HG02610 (cell line): ENCODE results near the gene ADGRD1.
"Not testable (repeated sequence)": the region's sequence is repeated elsewhere in the genome, so short reads cannot be mapped to it uniquely, and the experiment has no call there.

Experiments used
- ATAC-seq: cut with Tn5 transposase; IDR thresholded peaks from one replicate; pipeline ENCODE4 v1.9.1; 2021; ENCODE audit warnings: mild to moderate bottlenecking, moderate library complexity; ENCODE audit not compliant: unreplicated experiment

ADGRD1 gene

GRCh38 chr12:130983328-130984017 lies 29.8 kb downstream of the ADGRD1 start:
- no peak for ATAC-seq

GRCh38 chr12:130984183-130985058 lies 30.7 kb downstream of the ADGRD1 start:
- ATAC-seq = no peak

- ATAC-seq = no peak
These were observed 33.6 kb downstream of the ADGRD1 start for GRCh38 chr12:130987151-130987931.

GRCh38 chr12:130988261-130988660 lies 34.6 kb downstream of the ADGRD1 start:
- no peak for ATAC-seq

GRCh38 chr12:130988751-130989150 lies 35.0 kb downstream of the ADGRD1 start:
- no peak for ATAC-seq

- ATAC-seq = no peak
These were observed 35.7 kb downstream of the ADGRD1 start for GRCh38 chr12:130989391-130989790.

GRCh38 chr12:130990034-130990433 lies 36.3 kb downstream of the ADGRD1 start:
- no peak for ATAC-seq

GRCh38 chr12:130992448-130992847 lies 38.7 kb downstream of the ADGRD1 start:
- ATAC-seq = no peak

- ATAC-seq = no peak
These were observed 39.4 kb downstream of the ADGRD1 start for GRCh38 chr12:130992979-130993538.

GRCh38 chr12:130993759-130994670 lies 40.3 kb downstream of the ADGRD1 start:
- no peak for ATAC-seq

GRCh38 chr12:130994821-130995375 lies 41.2 kb downstream of the ADGRD1 start:
- ATAC-seq = no peak

GRCh38 chr12:130995386-130995969 lies 41.8 kb downstream of the ADGRD1 start:
- ATAC-seq = not testable (repeated sequence)

GRCh38 chr12:130998136-130998535 lies 44.4 kb downstream of the ADGRD1 start:
- no peak for ATAC-seq

GRCh38 chr12:131000000-131000486 lies 46.3 kb downstream of the ADGRD1 start:
- ATAC-seq = no peak

- no peak for ATAC-seq
These were observed 47.8 kb downstream of the ADGRD1 start for GRCh38 chr12:131001493-131001892.

- ATAC-seq = peak; percentile 87
These were observed 48.5 kb downstream of the ADGRD1 start for GRCh38 chr12:131002216-131002631.

GRCh38 chr12:131003036-131003715 lies 49.5 kb downstream of the ADGRD1 start:
- ATAC-seq = no peak

- ATAC-seq = no peak
These were observed 50.0 kb downstream of the ADGRD1 start for GRCh38 chr12:131003716-131004045.

GRCh38 chr12:131004166-131004565 lies 50.5 kb downstream of the ADGRD1 start:
- ATAC-seq = no peak
